Spleen (tissue), 11 donors: ENCODE results near the gene TBC1D3B. TPM values are rescaled to one million over a fixed set of nuclear protein-coding genes. Genes with fewer than 3 reads are reported as not detected.

ENCODE experiments used
- DNase-seq: peaks from one replicate; pipeline ENCODE4 v3.0.0-alpha.2; 2020
- H3K27ac ChIP-seq, 8 donors: fragments of 200-600 bp; sonication (generic) in 7 of 8; 1 replicate in 4 of 8; 2 replicates in 4 of 8; pipeline versions ENCODE4 v1.5.0 to v1.8.0; 2016 to 2021; ENCODE audit warnings: inconsistent platforms in 4 of 8, mild to moderate bottlenecking in 4 of 8, moderate library complexity in 1 of 8
- H3K27me3 ChIP-seq, 7 donors: fragments of 200-600 bp; sonication (generic) in 6 of 7; replicated peaks in 1 of 7; 1 replicate in 4 of 7; 2 replicates in 3 of 7; pipeline versions ENCODE4 v1.5.0 to v1.8.0; 2016 to 2021; ENCODE audit warnings: inconsistent platforms in 3 of 7, mild to moderate bottlenecking in 1 of 7
- H3K36me3 ChIP-seq, 6 donors: fragments of 200-600 bp; sonication (generic) in 5 of 6; 1 replicate in 4 of 6; 2 replicates in 2 of 6; pipeline versions ENCODE4 v1.5.0 to v1.8.0; 2016 to 2021; ENCODE audit warnings: inconsistent platforms in 2 of 6
- H3K4me1 ChIP-seq, 6 donors: fragments of 200-600 bp; sonication (generic) in 5 of 6; 1 replicate in 3 of 6; 2 replicates in 3 of 6; pipeline versions ENCODE4 v1.5.0 to v1.8.0; 2016 to 2021; ENCODE audit warnings: inconsistent platforms in 3 of 6
- H3K4me3 ChIP-seq, 8 donors: fragments of 200-600 bp; sonication (generic) in 7 of 8; 1 replicate in 4 of 8; 2 replicates in 4 of 8; pipeline versions ENCODE4 v1.5.0 to v1.8.0; 2016 to 2021; ENCODE audit warnings: inconsistent platforms in 4 of 8, mild to moderate bottlenecking in 4 of 8, moderate library complexity in 2 of 8
- H3K9me3 ChIP-seq, 8 donors: fragments of 200-600 bp; sonication (generic) in 7 of 8; 1 replicate in 4 of 8; 2 replicates in 4 of 8; pipeline versions ENCODE4 v1.5.0 to v1.8.0; 2016 to 2021; ENCODE audit warnings: inconsistent platforms in 4 of 8
- CTCF ChIP-seq, 11 experiments: fragments of 200-600 bp in 7 of 11; fragments of 450-650 bp in 4 of 11; sonication (generic) in 4 of 11; IDR thresholded peaks in 8 of 11; conservative IDR thresholded peaks in 3 of 11; 1 replicate in 7 of 11; 2 replicates in 4 of 11; pipeline versions ENCODE4 v1.4.0 to v1.8.0; 2016 to 2021; ENCODE audit warnings: antibody characterized with exemption in 11 of 11, inconsistent platforms in 4 of 11, mild to moderate bottlenecking in 1 of 11
- POLR2A ChIP-seq, 3 donors: fragments of 450-650 bp; IDR thresholded peaks; one replicate each; pipeline ENCODE4 v1.5.1; 2017; ENCODE audit warnings: antibody characterized with exemption in 3 of 3, mild to moderate bottlenecking in 1 of 3
- POLR2AphosphoS5 ChIP-seq, 3 donors: sonication (generic); formaldehyde crosslinking; IDR thresholded peaks; one replicate each; pipeline ENCODE4 v1.5.1; 2017; ENCODE audit warnings: antibody characterized with exemption in 3 of 3
- WGBS, 5 donors: extraction: QIAGEN DNeasy Blood & Tissue Kit in 3 of 5; methylation state at CpG; one replicate each; pipeline versions ENCODE4 v1.1.5 to v1.1.7; 2013 to 2018; 5-methylcytosine and 5-hydroxymethylcytosine counted together
- intact Hi-C: fragments of 100-400 bp; cut with DNase I; formaldehyde crosslinking; loops from one replicate; pipeline ENCODE4 v1.15.0; 2023; ENCODE audit warnings: low total_unique reads
- polyA plus RNA-seq, 3 donors: library from polyadenylated mRNA; stranded (reverse); fragments of 200-250 nt; gene quantifications; one replicate each; pipeline ENCODE4 v1.2.1, GENCODE V29; 2013
- total RNA-seq, 7 donors: library from RNA; depleted of rRNA in 3 of 7; stranded (reverse); fragments of >200 nt in 3 of 7; fragmentation: NEBNext Ultra II Directional in 4 of 7; extraction: Animal tissue kit (Norgen Biotek cat#: 25700) in 4 of 7; gene quantifications; one replicate each; pipeline versions ENCODE4 v1.1.0 to v1.2.1, GENCODE V29; 2016 to 2021
- donor health status: healthy with polysubstance abuse.
- donor health status: DM: no; HTN: no; CAD: no; lungs with moderate emphysema.
- donor health status: DM: no; HTN: no; CAD: no.
- donor health status: Bipolar disorder and iron deficiency.
- donor health status: healthy.
- donor health status: DM: no; HTN: no; CAD: no.
- donor health status: DM: yes; HTN: yes; CAD: no.

The TBC1D3B gene
- total and polyA plus RNA-seq, 10 donors, result 1.3 to 13.5 (median 4.4) TPM; not detected in 1

GRCh38 chr17:36136036-36136435 is 40.4 kb downstream of the TBC1D3B start:
- TF ChIP-seq POLR2AphosphoS5 (IDR thresholded peaks at IDR 0.05), result no peak
- no peak for TF ChIP-seq POLR2A (IDR thresholded peaks at IDR 0.05)
- TF ChIP-seq CTCF (IDR thresholded peaks at IDR 0.05 in 8 of 11, conservative IDR thresholded peaks at IDR 0.05 in 3 of 11), result no peak
- intact Hi-C loops, result no loop called here
- Histone ChIP-seq H3K9me3 (no peaks in the 10 kb centered on the region), H3K27me3 (no peaks in the 10 kb centered on the region), H3K27ac (peak overlapping the region in 3 of 8 donors; percentile 12 to 39 (median 28)), H3K36me3 (no peaks in the 10 kb centered on the region), H3K4me1 (peaks cover 25 to 62% (median 47%) of the 10 kb centered on the region in 6 donors), H3K4me3 (no peak overlapping the region)
- WGBS, 5 donors, result 50 to 94% (median 65%) methylated on average over 1 of the region's 1 CpG
- no peak for DNase-seq

- no peaks in the 10 kb centered on the region for H3K27me3 ChIP-seq
Observed at GRCh38 chr17:36135465-36135864, 41.0 kb downstream of the TBC1D3B start.

GRCh38 chr17:36133602-36134236 is 42.7 kb downstream of the TBC1D3B start:
- Histone ChIP-seq H3K4me3 (no peak overlapping the region), H3K27me3 (no peaks in the 10 kb centered on the region), H3K36me3 (no peaks in the 10 kb centered on the region), H3K9me3 (no peaks in the 10 kb centered on the region), H3K27ac (no peak overlapping the region), H3K4me1 (peaks cover 25 to 85% (median 52%) of the 10 kb centered on the region in 6 donors)
- TF ChIP-seq CTCF (IDR thresholded peaks at IDR 0.05 in 8 of 11, conservative IDR thresholded peaks at IDR 0.05 in 3 of 11) (no peak), POLR2A (IDR thresholded peaks at IDR 0.05) (no peak), POLR2AphosphoS5 (IDR thresholded peaks at IDR 0.05) (no peak)
- intact Hi-C loops, result no loop called here
- no peak for DNase-seq
- WGBS, 5 donors, result 55 to 69% (median 64%) methylated on average over 4 of the region's 4 CpGs

More at GRCh38 chr17:36135465-36135864, 41.0 kb downstream of the TBC1D3B start:
- H3K27ac ChIP-seq, result peak overlapping the region in 4 of 8 donors; percentile 12 to 39 (median 24)
- no peaks in the 10 kb centered on the region for H3K9me3 ChIP-seq
- H3K4me1 ChIP-seq, result peaks cover 25 to 67% (median 50%) of the 10 kb centered on the region in 6 donors
- TF ChIP-seq POLR2AphosphoS5 (IDR thresholded peaks at IDR 0.05) (no peak), CTCF (IDR thresholded peaks at IDR 0.05 in 8 of 11, conservative IDR thresholded peaks at IDR 0.05 in 3 of 11) (no peak), POLR2A (IDR thresholded peaks at IDR 0.05) (no peak)
- DNase-seq, result no peak
- intact Hi-C loops, result no loop called here
- 44 to 72% (median 55%) methylated on average over 4 of the region's 4 CpGs for WGBS, 5 donors
- no peaks in the 10 kb centered on the region for H3K36me3 ChIP-seq
- H3K4me3 ChIP-seq, result no peak overlapping the region

GRCh38 chr17:36132421-36132831 is 44.0 kb downstream of the TBC1D3B start:
- no peak for DNase-seq
- TF ChIP-seq CTCF (IDR thresholded peaks at IDR 0.05 in 8 of 11, conservative IDR thresholded peaks at IDR 0.05 in 3 of 11), result no peak
- no peak for TF ChIP-seq POLR2A (IDR thresholded peaks at IDR 0.05)
- TF ChIP-seq POLR2AphosphoS5 (IDR thresholded peaks at IDR 0.05), result no peak
- Histone ChIP-seq H3K9me3 (no peaks in the 10 kb centered on the region), H3K36me3 (no peaks in the 10 kb centered on the region), H3K4me1 (peaks cover 25 to 98% (median 63%) of the 10 kb centered on the region in 6 donors), H3K27ac (peak overlapping the region in 4 of 8 donors; percentile 1 to 39 (median 24)), H3K4me3 (no peak overlapping the region), H3K27me3 (no peaks in the 10 kb centered on the region)
- WGBS, 5 donors, result 57 to 81% (median 69%) methylated on average over 2 of the region's 2 CpGs
- intact Hi-C loops, result no loop called here
